Naive B cell (primary cell): Measurements from ENCODE around the gene SRSF3. TPM values are rescaled to one million over a fixed set of nuclear protein-coding genes. Genes with fewer than 3 reads are reported as not detected.
"Not testable (repeated sequence)": the region's sequence is repeated elsewhere in the genome, so short reads cannot be mapped to it uniquely, and the experiment has no call there.

Experiments used
- ATAC-seq, 2 donors: fragments of 150-1000 bp; cut with Tn5 transposase; 2 replicates each; pipeline ENCODE4 v1.10.0; 2021; ENCODE audit warnings: low read depth in 2 of 2, mild to moderate bottlenecking in 2 of 2, moderate library complexity in 2 of 2
- DNase-seq: peaks from one replicate; pipeline ENCODE4 v3.0.0; 2022
- H3K27ac Mint-ChIP-seq, 6 donors: one replicate each; pipeline ENCODE4 v1.8.0; 2020 to 2022; ENCODE audit warnings: mild to moderate bottlenecking in 6 of 6, mixed read lengths in 6 of 6, moderate library complexity in 5 of 6, inconsistent platforms in 2 of 6
- H3K27me3 Mint-ChIP-seq, 3 donors: one replicate each; pipeline ENCODE4 v1.8.0; 2021 to 2022; ENCODE audit warnings: mixed read lengths in 3 of 3, mild to moderate bottlenecking in 1 of 3
- H3K36me3 Mint-ChIP-seq, 2 donors: one replicate each; pipeline ENCODE4 v1.8.0; 2020 to 2022; ENCODE audit warnings: mixed read lengths in 2 of 2, inconsistent platforms in 1 of 2, mild to moderate bottlenecking in 1 of 2
- H3K4me1 Mint-ChIP-seq, 3 donors: one replicate each; pipeline ENCODE4 v1.8.0; 2020 to 2022; ENCODE audit warnings: mixed read lengths in 3 of 3, inconsistent platforms in 1 of 3, mild to moderate bottlenecking in 1 of 3, moderate library complexity in 1 of 3
- H3K4me3 Mint-ChIP-seq, 8 donors: one replicate each; pipeline ENCODE4 v1.8.0; 2020 to 2022; ENCODE audit warnings: mild to moderate bottlenecking in 8 of 8, mixed read lengths in 8 of 8, moderate library complexity in 8 of 8, inconsistent platforms in 2 of 8
- H3K9me3 Mint-ChIP-seq, 7 donors: one replicate each; pipeline ENCODE4 v1.8.0; 2020 to 2022; ENCODE audit warnings: mixed read lengths in 7 of 7, mild to moderate bottlenecking in 5 of 7, inconsistent platforms in 2 of 7, moderate library complexity in 1 of 7
- polyA plus RNA-seq, 6 donors: library from polyadenylated mRNA; unstranded; fragments of 300-500 nt; fragmentation: Illumina TruSeq; gene quantifications; one replicate each; pipeline ENCODE4 v1.2.3, GENCODE V29; 2021; ENCODE audit warnings: low read depth in 6 of 6

SRSF3 gene
- polyA plus RNA-seq, 6 donors from 2014 or later: 246 to 396 (median 285) TPM

DNA sequence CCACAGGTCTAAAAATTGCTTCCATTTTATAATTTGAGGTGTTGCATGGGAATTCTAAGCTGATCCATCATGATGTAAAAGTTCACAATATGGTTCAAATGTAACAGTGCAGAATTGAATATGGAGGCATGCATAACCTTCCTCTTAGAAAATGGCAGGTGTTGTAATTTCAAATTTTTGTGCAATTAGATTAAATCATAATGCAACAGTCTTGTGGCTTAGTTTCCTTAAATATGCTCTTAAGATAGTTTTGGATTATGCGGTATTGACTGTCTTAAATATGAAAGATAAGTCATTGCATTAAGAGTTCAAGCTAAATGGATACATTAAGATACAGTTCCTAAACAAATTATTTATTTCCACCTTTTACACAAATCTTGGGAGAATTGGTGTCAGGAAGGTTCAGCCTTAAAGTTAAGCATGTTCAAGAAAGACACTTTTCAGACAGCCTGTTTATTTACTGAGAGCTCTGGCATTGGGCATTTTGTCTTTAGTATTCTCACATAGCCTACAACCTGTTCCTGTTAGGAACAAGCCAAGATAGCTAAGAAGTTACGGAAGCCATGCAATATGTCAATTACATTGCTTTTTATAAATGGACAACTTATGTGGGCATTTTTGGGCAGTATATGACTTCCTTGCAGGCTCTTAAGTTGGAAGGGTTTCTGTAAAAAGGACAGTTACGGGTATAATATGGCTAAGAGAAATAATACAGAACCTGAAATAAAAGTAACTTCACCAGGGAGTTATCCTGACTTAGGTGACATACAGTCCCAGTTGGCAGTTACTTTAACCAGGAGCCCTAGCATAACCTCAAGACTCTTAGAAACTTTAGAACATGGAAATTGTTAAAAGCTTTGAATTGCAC is 9.3 kb downstream of the SRSF3 start:
- no peak overlapping the region for H3K4me3 Mint-ChIP-seq
- no peak for DNase-seq
- H3K9me3 Mint-ChIP-seq: no peaks in the 10 kb centered on the region
- no peaks in the 10 kb centered on the region for H3K27me3 Mint-ChIP-seq
- H3K27ac Mint-ChIP-seq: peak overlapping the region in 4 of 6 donors; percentile 39 to 82 (median 57)
- ATAC-seq: no peak
- H3K36me3 Mint-ChIP-seq: peaks cover 30 to 46% of the 10 kb centered on the region in 2 donors
- H3K4me1 Mint-ChIP-seq: peaks cover 33 to 70% (median 40%) of the 10 kb centered on the region in 3 donors

DNA sequence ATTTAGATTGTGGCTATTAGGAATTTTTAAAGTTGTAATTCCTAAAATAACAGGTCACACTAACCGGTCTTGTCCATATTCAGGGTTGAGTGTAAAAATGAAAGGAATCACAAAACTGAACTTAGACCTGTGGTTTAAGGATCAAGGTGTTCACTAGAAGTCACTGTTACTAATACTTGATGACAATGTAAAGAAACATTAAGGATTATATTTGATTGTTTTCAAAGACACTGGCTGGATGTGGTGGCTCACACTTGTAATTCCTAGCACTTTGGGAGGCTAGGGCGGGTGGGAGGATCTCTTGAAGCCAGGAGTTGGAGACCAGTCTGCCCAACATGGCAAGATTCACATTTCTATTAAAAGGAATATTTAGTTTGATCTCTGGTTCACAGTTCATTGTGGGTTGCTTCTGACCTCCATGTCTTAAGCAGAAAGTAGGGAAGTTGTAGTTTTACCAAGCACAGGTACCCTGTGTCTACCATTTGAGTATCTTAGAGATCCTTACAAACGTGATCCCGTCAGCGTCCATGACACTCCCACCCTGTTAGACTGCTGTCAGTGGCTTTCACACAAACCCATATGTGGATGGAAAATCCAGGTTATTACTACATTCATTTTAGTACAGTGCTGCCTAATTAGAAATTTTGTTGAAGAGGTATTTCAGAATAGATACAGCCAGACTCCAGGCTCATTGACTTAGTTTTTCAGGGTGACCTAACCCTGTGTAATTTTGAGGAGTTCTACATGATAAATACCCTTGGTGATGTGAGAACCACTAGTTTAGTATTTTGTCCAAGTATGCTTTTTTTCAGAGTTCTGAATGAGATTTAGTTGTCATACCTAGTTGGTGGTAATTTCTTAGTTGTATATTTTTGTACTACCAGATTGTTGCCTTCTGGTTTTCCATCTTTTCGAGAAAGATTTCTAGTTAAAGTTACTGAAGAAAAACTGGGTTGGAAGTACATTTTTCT is 10.2 kb downstream of the SRSF3 start:
- ATAC-seq (no peak), DNase-seq (no peak)
- Mint-ChIP-seq H3K9me3 (no peaks in the 10 kb centered on the region), H3K4me3 (peak overlapping the region in 1 of 8 donors; percentile 16), H3K27me3 (no peaks in the 10 kb centered on the region), H3K27ac (peak overlapping the region in 4 of 6 donors; percentile 39 to 82 (median 48)), H3K36me3 (peaks cover 22 to 38% of the 10 kb centered on the region in 2 donors), H3K4me1 (peaks cover 28 to 69% (median 30%) of the 10 kb centered on the region in 3 donors)

DNA sequence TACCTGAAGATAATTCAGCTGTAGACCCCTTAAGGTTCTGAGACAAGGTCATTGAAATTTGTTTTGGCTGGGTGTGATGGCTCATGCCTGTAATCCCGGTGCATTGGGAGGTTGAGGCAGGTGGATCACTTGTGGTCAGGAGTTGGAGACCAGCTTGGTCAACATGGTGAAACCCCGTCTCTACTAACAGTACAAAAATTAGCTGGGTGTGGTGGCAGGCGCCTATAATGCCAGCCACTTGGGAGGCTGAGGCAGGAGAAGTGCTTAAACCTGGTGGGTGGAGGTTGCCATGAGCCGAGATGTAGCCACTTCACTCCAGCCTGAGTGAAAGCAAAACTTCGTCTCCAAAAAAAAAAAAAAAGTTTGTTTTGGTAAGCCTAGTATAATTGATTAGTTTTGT is 11.0 kb downstream of the SRSF3 start:
- DNase-seq (no peak), ATAC-seq (peak in 1 of 2 donors; percentile 15)
- Mint-ChIP-seq H3K4me3 (peak overlapping the region in 1 of 8 donors; percentile 16), H3K27ac (peak overlapping the region in 2 of 6 donors; percentile 50 to 82), H3K9me3 (no peaks in the 10 kb centered on the region), H3K4me1 (peaks cover 27 to 69% (median 32%) of the 10 kb centered on the region in 3 donors), H3K27me3 (no peaks in the 10 kb centered on the region), H3K36me3 (peaks cover 22 to 31% of the 10 kb centered on the region in 2 donors)

DNA sequence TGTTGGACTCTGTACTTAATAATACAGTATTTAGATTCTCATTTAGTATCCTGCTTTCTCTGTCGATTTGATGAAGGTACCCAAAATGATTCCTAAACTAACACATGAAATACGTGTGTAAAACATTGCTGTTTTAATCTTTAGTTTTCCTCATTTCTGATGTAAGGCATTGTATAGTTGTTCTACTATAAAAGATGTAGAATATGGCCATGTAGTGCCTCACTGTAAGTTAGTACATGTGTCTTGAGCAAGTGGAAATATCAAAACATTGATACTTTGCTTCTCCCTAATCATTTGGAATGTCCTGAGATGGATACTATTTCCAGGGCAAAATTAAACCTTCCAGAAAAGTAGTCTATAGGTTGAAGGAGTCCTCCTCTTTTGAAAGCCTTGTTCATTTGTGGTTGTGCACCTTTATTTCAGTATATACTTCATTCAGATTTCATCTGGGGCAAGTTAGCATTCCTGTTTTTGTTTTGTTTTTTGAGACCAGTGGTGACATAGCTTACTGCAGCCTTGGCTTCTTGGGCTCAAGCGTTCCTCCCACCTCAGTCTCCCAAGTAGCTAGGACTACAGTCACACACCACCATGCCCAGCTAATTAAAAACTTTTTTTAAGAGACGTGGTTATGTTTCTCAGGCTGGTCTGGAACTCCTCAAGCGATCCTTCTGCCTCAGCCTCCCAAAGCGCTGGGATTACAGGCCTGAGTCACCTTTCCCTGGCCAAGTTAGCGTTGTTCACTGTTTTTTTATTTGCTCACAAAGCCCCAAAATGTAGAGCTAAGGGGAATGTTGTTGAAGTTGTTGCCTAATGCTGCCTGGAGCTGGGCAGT is 11.6 kb downstream of the SRSF3 start:
- H3K27ac Mint-ChIP-seq: peak overlapping the region; percentile 1 to 82 (median 29)
- DNase-seq (no peak), ATAC-seq (peak in 1 of 2 donors; percentile 13)
- peak overlapping the region in 2 of 8 donors; percentile 23 to 46 for H3K4me3 Mint-ChIP-seq
- H3K36me3 Mint-ChIP-seq: peaks cover 16 to 25% of the 10 kb centered on the region in 2 donors
- H3K4me1 Mint-ChIP-seq: peaks cover 27 to 68% (median 31%) of the 10 kb centered on the region in 3 donors
- H3K27me3 Mint-ChIP-seq: no peaks in the 10 kb centered on the region
- no peaks in the 10 kb centered on the region for H3K9me3 Mint-ChIP-seq

DNA sequence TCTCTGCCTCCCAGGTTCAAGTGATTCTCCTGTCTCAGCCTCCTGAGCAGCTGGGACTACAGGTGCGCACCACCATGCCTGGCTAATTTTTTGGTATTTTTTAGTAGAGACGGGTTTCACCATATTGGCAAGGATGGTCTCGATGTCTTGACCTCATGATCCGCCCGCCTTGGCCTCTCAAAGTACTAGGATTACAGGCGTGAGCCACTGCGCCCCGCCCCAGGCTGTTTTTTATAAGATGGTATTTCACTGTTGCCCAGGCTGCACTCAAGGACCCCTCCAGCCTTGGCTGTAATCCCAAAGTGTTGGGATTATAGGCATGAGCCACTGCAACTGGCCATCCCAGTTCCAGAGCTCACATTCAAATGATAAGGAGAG is 13.1 kb downstream of the SRSF3 start:
- DNase-seq, H3K27me3 Mint-ChIP-seq, H3K9me3 Mint-ChIP-seq, ATAC-seq, H3K4me3 Mint-ChIP-seq: not testable (repeated sequence)
- H3K27ac Mint-ChIP-seq: peak overlapping the region in 3 of 6 donors; percentile 42 to 96 (median 58)
- peaks cover 14 to 24% of the 10 kb centered on the region in 2 donors for H3K36me3 Mint-ChIP-seq
- peaks cover 27 to 63% (median 35%) of the 10 kb centered on the region in 3 donors for H3K4me1 Mint-ChIP-seq

- H3K27me3 Mint-ChIP-seq: no peaks in the 10 kb centered on the region
- DNase-seq (no peak), ATAC-seq (no peak)
- no peaks in the 10 kb centered on the region for H3K9me3 Mint-ChIP-seq
- peaks cover 15 to 28% of the 10 kb centered on the region in 2 donors for H3K36me3 Mint-ChIP-seq
- H3K4me1 Mint-ChIP-seq: peaks cover 27 to 64% (median 36%) of the 10 kb centered on the region in 3 donors
- peak overlapping the region in 5 of 6 donors; percentile 34 to 96 (median 65) for H3K27ac Mint-ChIP-seq
- H3K4me3 Mint-ChIP-seq: no peak overlapping the region
Observed at GRCh38 chr6:36607683-36608386, 13.7 kb downstream of the SRSF3 start.

GRCh38 chr6:36608788-36609563 is 14.8 kb downstream of the SRSF3 start:
- DNase-seq: no peak
- ATAC-seq: no peak
- H3K9me3 Mint-ChIP-seq: no peaks in the 10 kb centered on the region
- peaks cover 20 to 33% of the 10 kb centered on the region in 2 donors for H3K36me3 Mint-ChIP-seq
- H3K27ac Mint-ChIP-seq: peak overlapping the region; percentile 15 to 80 (median 68)
- no peaks in the 10 kb centered on the region for H3K27me3 Mint-ChIP-seq
- H3K4me1 Mint-ChIP-seq: peaks cover 22 to 60% (median 40%) of the 10 kb centered on the region in 3 donors
- H3K4me3 Mint-ChIP-seq: no peak overlapping the region

DNA sequence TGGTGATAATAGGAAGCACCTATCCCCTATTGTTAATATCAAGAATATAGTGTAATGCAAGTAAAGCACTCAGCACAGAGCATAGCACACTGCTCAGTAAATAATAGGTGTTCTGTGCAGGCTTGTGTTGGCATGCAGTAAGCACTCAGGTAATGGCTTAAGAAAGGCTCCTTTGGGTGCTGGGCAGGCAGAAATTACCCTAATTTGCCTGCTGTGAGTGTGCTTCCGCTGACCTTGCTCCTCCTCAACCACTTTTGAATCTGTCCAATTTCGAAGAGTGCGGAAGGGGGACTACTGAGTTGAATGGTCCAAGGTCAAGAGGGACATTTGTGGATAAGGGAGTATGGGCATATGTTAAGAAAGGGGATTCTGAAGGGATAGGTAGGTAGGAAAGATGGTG is 15.4 kb downstream of the SRSF3 start:
- peak overlapping the region in 1 of 8 donors; percentile 56 for H3K4me3 Mint-ChIP-seq
- ATAC-seq (peak in 1 of 2 donors; percentile 43), DNase-seq (no peak)
- peaks cover 19 to 55% (median 36%) of the 10 kb centered on the region in 3 donors for H3K4me1 Mint-ChIP-seq
- no peaks in the 10 kb centered on the region for H3K27me3 Mint-ChIP-seq
- H3K9me3 Mint-ChIP-seq: no peaks in the 10 kb centered on the region
- H3K27ac Mint-ChIP-seq: peak overlapping the region in 5 of 6 donors; percentile 1 to 93 (median 82)
- peaks cover 20 to 27% of the 10 kb centered on the region in 2 donors for H3K36me3 Mint-ChIP-seq

- H3K27ac Mint-ChIP-seq: peak overlapping the region; percentile 58 to 93 (median 80)
- peaks cover 20 to 22% of the 10 kb centered on the region in 2 donors for H3K36me3 Mint-ChIP-seq
- no peaks in the 10 kb centered on the region for H3K27me3 Mint-ChIP-seq
- H3K4me1 Mint-ChIP-seq: peaks cover 21 to 55% (median 38%) of the 10 kb centered on the region in 3 donors
- H3K4me3 Mint-ChIP-seq: no peak overlapping the region
- DNase-seq (no peak), ATAC-seq (no peak)
- H3K9me3 Mint-ChIP-seq: no peaks in the 10 kb centered on the region
Observed at GRCh38 chr6:36610041-36610955, 16.1 kb downstream of the SRSF3 start.

DNA sequence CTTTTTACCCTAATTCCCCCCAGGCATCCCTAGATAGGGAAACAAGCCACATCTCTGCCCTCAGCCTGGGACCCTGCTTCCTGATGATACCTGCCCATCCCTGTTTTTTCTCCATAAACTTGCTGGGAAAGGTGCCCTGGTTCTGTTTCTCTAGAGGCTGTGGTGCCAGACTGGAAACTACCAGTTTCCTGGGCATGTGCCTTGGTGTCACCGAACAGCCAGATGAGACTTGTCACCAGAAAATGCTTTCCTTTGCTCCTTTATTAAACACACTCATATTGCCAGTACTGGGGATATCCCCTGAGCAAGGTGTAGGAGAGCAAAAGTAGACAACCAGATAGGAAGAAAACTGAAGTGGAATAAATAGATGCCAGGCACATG is 16.8 kb downstream of the SRSF3 start:
- Mint-ChIP-seq H3K27ac (peak overlapping the region in 4 of 6 donors; percentile 48 to 84 (median 78)), H3K9me3 (no peaks in the 10 kb centered on the region), H3K4me3 (no peak overlapping the region), H3K4me1 (peaks cover 21 to 50% (median 36%) of the 10 kb centered on the region in 3 donors), H3K36me3 (peaks cover 17 to 20% of the 10 kb centered on the region in 2 donors), H3K27me3 (no peaks in the 10 kb centered on the region)
- ATAC-seq (no peak), DNase-seq (no peak)

- peaks cover 16 to 20% of the 10 kb centered on the region in 2 donors for H3K36me3 Mint-ChIP-seq
- not testable (repeated sequence) for H3K9me3 Mint-ChIP-seq, ATAC-seq, H3K4me3 Mint-ChIP-seq, DNase-seq, H3K27me3 Mint-ChIP-seq
- H3K4me1 Mint-ChIP-seq: peaks cover 21 to 46% (median 35%) of the 10 kb centered on the region in 3 donors
- peak overlapping the region in 4 of 6 donors; percentile 34 to 74 (median 48) for H3K27ac Mint-ChIP-seq
Observed at GRCh38 chr6:36611679-36612078, 17.5 kb downstream of the SRSF3 start.
